K562 (cell line): ENCODE results near the gene SCYL1. TPM values are rescaled to one million over a fixed set of nuclear protein-coding genes. Genes with fewer than 3 reads are reported as not detected.

Experiments used
- BRCA1 ChIP-seq, 2 experiments: fragments of 450-650 bp in 1 of 2; sonication (generic) in 1 of 2; formaldehyde crosslinking in 1 of 2; IDR thresholded peaks; 2 replicates each; pipeline versions ENCODE4 v1.5.0 to v1.6.1; 2017 to 2020; ENCODE audit warnings: mild to moderate bottlenecking in 1 of 2, missing genetic modification reagents in 1 of 2
- FOXK2 ChIP-seq, 2 experiments: fragments of 450-650 bp; IDR thresholded peaks in 1 of 2; conservative IDR thresholded peaks in 1 of 2; 2 replicates each; pipeline ENCODE4 v1.6.1; 2016; ENCODE audit warnings: low read depth in 2 of 2, mild to moderate bottlenecking in 1 of 2
- HNRNPH1 ChIP-seq: fragments of 200-400 bp; formaldehyde crosslinking; optimal IDR thresholded peaks from 2 replicates; pipeline ENCODE3; 2017; ENCODE audit warnings: low read depth, mild to moderate bottlenecking, low read length, moderate library complexity
- HOXB6 ChIP-seq: fragments of 250-450 bp; sonication (Bioruptor Pico); IDR thresholded peaks from 2 replicates; pipeline ENCODE4 v1.5.1; 2022; ENCODE audit warnings: mild to moderate bottlenecking, borderline replicate concordance
- MCM2 ChIP-seq: fragments of 450-650 bp; IDR thresholded peaks from 2 replicates; pipeline ENCODE4 v1.6.1; 2017; ENCODE audit warnings: low read depth, mild to moderate bottlenecking
- MXI1 ChIP-seq: IDR thresholded peaks from 2 replicates; pipeline ENCODE4 v1.6.1; 2011; ENCODE audit warnings: low read depth, mild to moderate bottlenecking, improper control_type of control experiment, low read length
- NCOA2 ChIP-seq, 2 experiments: fragments of 450-650 bp; IDR thresholded peaks; 2 replicates each; pipeline ENCODE4 v1.6.1; 2018; ENCODE audit warnings: mild to moderate bottlenecking in 2 of 2, moderate library complexity in 1 of 2; ENCODE audit not compliant: partially characterized antibody in 2 of 2
- NFIX ChIP-seq: fragments of 250-450 bp; sonication (Bioruptor Pico); IDR thresholded peaks from 2 replicates; pipeline ENCODE4 v1.4.0; 2020; ENCODE audit warnings: low read depth, mild to moderate bottlenecking, moderate library complexity
- NR2C2 ChIP-seq, 2 experiments: fragments of 200-800 bp in 1 of 2; sonication (Bioruptor generic) in 1 of 2; sonication (generic) in 1 of 2; formaldehyde crosslinking in 1 of 2; IDR thresholded peaks; 2 replicates each; pipeline versions ENCODE4 v1.6.1 to v1.8.0; 2016 to 2022; ENCODE audit warnings: mild to moderate bottlenecking in 1 of 2, missing compliant biosample characterization in 1 of 2, missing genetic modification characterization in 1 of 2, missing genetic modification reagents in 1 of 2
- NUFIP1 ChIP-seq: fragments of 450-650 bp; IDR thresholded peaks from 2 replicates; pipeline ENCODE4 v1.6.1; 2018; ENCODE audit not compliant: partially characterized antibody
- RBM39 ChIP-seq: fragments of 200-400 bp; formaldehyde crosslinking; optimal IDR thresholded peaks from 2 replicates; pipeline ENCODE3; 2018; ENCODE audit warnings: low read depth, low read length
- SMARCA4 ChIP-seq: fragments of 450-650 bp; IDR thresholded peaks from 2 replicates; pipeline ENCODE4 v1.6.1; 2016
- SMARCA5 ChIP-seq: fragments of 450-650 bp; IDR thresholded peaks from 2 replicates; pipeline ENCODE4 v1.6.1; 2016
- SREBF1 ChIP-seq: fragments of 150-350 bp; IDR thresholded peaks from 2 replicates; pipeline ENCODE4 v1.6.1; 2014; ENCODE audit warnings: antibody characterized with exemption, low read depth, low read length, borderline replicate concordance
- SRSF9 ChIP-seq: fragments of 200-400 bp; formaldehyde crosslinking; IDR thresholded peaks from 2 replicates; pipeline ENCODE4 v1.6.1; 2017; ENCODE audit warnings: low read depth, low read length, borderline replicate concordance
- ZNF165 ChIP-seq: fragments of 250-450 bp; sonication (Bioruptor Pico); IDR thresholded peaks from 2 replicates; pipeline ENCODE4 v1.4.0; 2020; ENCODE audit warnings: borderline replicate concordance
- ZNF184 ChIP-seq: sonication (generic); formaldehyde crosslinking; IDR thresholded peaks from 2 replicates; pipeline ENCODE4 v1.5.0; 2020; ENCODE audit warnings: missing genetic modification reagents
- ZNF224 ChIP-seq: sonication (generic); formaldehyde crosslinking; IDR thresholded peaks from 2 replicates; pipeline ENCODE4 v1.8.0; 2022; ENCODE audit warnings: mild to moderate bottlenecking, missing genetic modification reagents
- ZNF444 ChIP-seq: fragments of 250-450 bp; sonication (Bioruptor Pico); IDR thresholded peaks from 2 replicates; pipeline ENCODE4 v1.4.0; 2020; ENCODE audit warnings: mild to moderate bottlenecking, moderate library complexity
- ZNF561 ChIP-seq: fragments of 450-650 bp; formaldehyde crosslinking; conservative IDR thresholded peaks from 2 replicates; pipeline ENCODE4 v1.4.0; 2020; ENCODE audit warnings: mild to moderate bottlenecking, moderate library complexity
- ZNF584 ChIP-seq: fragments of 200-800 bp; sonication (Bioruptor generic); IDR thresholded peaks from 2 replicates; pipeline ENCODE4 v1.6.1; 2016; ENCODE audit warnings: low read depth, mild to moderate bottlenecking, missing genetic modification characterization, missing compliant biosample characterization
- polyA plus RNA-seq, 8 experiments: library from polyadenylated mRNA; depleted of rRNA in 4 of 8; stranded (reverse) in 5 of 8; unstranded in 3 of 8; fragments of >200 nt; fragmentation: Nextera tagmentation in 2 of 8; fragmentation: Illumina TruSeq in 1 of 8; extraction: Ambion mirVana in 2 of 8; extraction: Trizol in 1 of 8; gene quantifications; 2 replicates each; pipeline versions ENCODE4 v1.2.1 to v1.2.3, GENCODE V29; 2011 to 2014; ENCODE audit warnings: inconsistent platforms in 1 of 8, missing spikeins in 1 of 8
- total RNA-seq, 7 experiments: library from RNA; depleted of rRNA in 6 of 7; stranded (reverse); fragments of >200 nt in 6 of 7; fragmentation: Illumina TruSeq in 2 of 7; extraction: Trizol in 2 of 7; gene quantifications; 2 replicates each; pipeline versions ENCODE4 v1.2.1 to v1.2.3, GENCODE V29; 2011 to 2021; ENCODE audit warnings: low replicate concordance in 1 of 7
- TF ChIP-seq, protein P1 (sequence below): IDR thresholded peaks from 2 replicates; pipeline ENCODE4 v1.6.1; 2012; ENCODE audit warnings: low read depth, low read length, improper control_type of control experiment, borderline replicate concordance
- TF ChIP-seq, protein P2 (sequence below), 2 experiments: fragments of 200-800 bp in 1 of 2; sonication (Bioruptor generic) in 1 of 2; sonication (generic) in 1 of 2; formaldehyde crosslinking in 1 of 2; IDR thresholded peaks in 1 of 2; conservative IDR thresholded peaks in 1 of 2; 2 replicates each; pipeline versions ENCODE4 v1.5.0 to v1.6.1; 2016 to 2020; ENCODE audit warnings: missing compliant biosample characterization in 1 of 2, missing genetic modification characterization in 1 of 2, missing genetic modification reagents in 1 of 2
- TF ChIP-seq, protein P3 (sequence below): fragments of 450-650 bp; IDR thresholded peaks from 2 replicates; pipeline ENCODE4 v1.6.1; 2016

Gene SCYL1
- total and polyA plus RNA-seq, 9 of the 15 experiments (the other 6 are each of a cell fraction or from before 2014, with no cell fraction given): 1.9 to 145 (median 57.6) TPM

DNA sequence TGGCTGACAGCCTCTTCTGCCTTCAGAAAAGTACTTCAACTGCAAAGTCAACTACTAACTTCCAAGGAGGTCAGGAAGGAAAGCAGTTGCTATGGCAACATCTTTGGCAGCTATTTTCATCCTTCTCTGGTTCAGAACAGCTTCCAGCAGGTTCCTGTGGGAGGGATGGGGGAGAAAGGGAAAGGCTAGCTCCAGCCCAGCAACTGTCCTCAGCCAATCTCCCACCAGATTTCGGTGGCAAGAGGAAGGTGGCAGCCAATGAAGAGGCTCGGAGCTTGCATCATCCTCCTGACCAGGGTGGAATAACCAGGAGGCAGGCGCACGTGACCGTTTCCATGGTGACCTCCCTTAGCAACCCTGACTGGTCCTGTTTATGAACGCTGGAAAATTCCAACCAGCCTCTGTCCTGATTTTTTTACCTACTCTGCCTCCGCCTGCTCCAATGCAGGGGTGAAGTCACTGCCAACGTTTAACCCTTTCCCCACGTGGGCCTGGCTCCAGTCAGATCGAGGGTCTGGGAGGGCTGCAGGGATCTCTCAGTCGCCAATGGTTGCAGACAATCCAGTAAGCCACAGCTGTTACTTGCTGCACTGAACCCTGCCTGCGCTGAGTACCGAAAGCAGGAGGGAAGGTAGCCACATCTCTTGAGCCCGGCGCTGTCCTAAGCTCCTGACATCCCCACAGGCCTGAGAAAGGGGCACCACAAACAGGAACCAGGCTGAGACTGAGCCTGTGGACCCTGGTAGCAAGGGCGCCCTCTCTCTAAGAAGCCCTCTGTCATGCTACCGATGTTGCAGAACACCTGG lies 37.2 kb upstream of the SCYL1 start (continued):
- TF ChIP-seq MCM2: no peak
- TF ChIP-seq, protein P1, sequence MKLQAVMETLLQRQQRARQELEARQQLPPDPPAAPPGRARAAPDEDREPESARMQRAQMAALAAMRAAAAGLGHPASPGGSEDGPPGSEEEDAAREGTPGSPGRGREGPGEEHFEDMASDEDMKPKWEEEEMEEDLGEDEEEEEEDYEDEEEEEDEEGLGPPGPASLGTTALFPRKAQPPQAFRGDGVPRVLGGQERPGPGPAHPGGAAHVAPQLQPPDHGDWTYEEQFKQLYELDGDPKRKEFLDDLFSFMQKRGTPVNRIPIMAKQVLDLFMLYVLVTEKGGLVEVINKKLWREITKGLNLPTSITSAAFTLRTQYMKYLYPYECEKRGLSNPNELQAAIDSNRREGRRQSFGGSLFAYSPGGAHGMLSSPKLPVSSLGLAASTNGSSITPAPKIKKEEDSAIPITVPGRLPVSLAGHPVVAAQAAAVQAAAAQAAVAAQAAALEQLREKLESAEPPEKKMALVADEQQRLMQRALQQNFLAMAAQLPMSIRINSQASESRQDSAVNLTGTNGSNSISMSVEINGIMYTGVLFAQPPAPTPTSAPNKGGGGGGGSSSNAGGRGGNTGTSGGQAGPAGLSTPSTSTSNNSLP: no peak
- peak; percentile 70 to 86 for TF ChIP-seq FOXK2 (conservative IDR thresholded peaks at IDR 0.05 in 1 of 2, IDR thresholded peaks at IDR 0.05 in 1 of 2; ENCODE audit: low read depth in 2 of 2)
- no peak for TF ChIP-seq HOXB6 (CRISPR knock-in tag)
- no peak for TF ChIP-seq HNRNPH1
- TF ChIP-seq, protein P2, sequence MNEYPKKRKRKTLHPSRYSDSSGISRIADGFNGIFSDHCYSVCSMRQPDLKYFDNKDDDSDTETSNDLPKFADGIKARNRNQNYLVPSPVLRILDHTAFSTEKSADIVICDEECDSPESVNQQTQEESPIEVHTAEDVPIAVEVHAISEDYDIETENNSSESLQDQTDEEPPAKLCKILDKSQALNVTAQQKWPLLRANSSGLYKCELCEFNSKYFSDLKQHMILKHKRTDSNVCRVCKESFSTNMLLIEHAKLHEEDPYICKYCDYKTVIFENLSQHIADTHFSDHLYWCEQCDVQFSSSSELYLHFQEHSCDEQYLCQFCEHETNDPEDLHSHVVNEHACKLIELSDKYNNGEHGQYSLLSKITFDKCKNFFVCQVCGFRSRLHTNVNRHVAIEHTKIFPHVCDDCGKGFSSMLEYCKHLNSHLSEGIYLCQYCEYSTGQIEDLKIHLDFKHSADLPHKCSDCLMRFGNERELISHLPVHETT (CRISPR knock-in tag; conservative IDR thresholded peaks at IDR 0.05 in 1 of 2, IDR thresholded peaks at IDR 0.05 in 1 of 2): no peak
- TF ChIP-seq ZNF584 (CRISPR knock-in tag): no peak
- TF ChIP-seq MXI1: peak; percentile 93
- no peak for TF ChIP-seq ZNF184 (CRISPR knock-in tag)
- no peak for TF ChIP-seq RBM39
- no peak for TF ChIP-seq ZNF444 (CRISPR knock-in tag)
- TF ChIP-seq NUFIP1: no peak
- TF ChIP-seq NCOA2 (IDR thresholded peaks at IDR 0.05; ENCODE audit: partially characterized antibody in 2 of 2): no peak
- TF ChIP-seq SREBF1: peak; percentile 77; the same call in 1 of the 2 replicates
- TF ChIP-seq, protein P3, sequence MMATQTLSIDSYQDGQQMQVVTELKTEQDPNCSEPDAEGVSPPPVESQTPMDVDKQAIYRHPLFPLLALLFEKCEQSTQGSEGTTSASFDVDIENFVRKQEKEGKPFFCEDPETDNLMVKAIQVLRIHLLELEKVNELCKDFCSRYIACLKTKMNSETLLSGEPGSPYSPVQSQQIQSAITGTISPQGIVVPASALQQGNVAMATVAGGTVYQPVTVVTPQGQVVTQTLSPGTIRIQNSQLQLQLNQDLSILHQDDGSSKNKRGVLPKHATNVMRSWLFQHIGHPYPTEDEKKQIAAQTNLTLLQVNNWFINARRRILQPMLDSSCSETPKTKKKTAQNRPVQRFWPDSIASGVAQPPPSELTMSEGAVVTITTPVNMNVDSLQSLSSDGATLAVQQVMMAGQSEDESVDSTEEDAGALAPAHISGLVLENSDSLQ: peak; percentile 39; the same call in 1 of the 2 replicates
- no peak for TF ChIP-seq NFIX (CRISPR knock-in tag)
- no peak for TF ChIP-seq SMARCA5
- no peak for TF ChIP-seq NR2C2 (CRISPR knock-in tag; IDR thresholded peaks at IDR 0.05)
- TF ChIP-seq NR2C2 (tag; IDR thresholded peaks at IDR 0.05): no peak; the same call in 1 of the 2 replicates
- no peak for TF ChIP-seq SMARCA4
- no peak for TF ChIP-seq BRCA1 (IDR thresholded peaks at IDR 0.05)
- no peak for TF ChIP-seq BRCA1 (CRISPR knock-in tag; IDR thresholded peaks at IDR 0.05)
- no peak for TF ChIP-seq ZNF561 (CRISPR knock-in tag)
- TF ChIP-seq ZNF224 (CRISPR knock-in tag): no peak
- no peak for TF ChIP-seq ZNF165 (CRISPR knock-in tag)
- TF ChIP-seq SRSF9: no peak
